HepG2 (cell line): Measurements from ENCODE around the gene IFIT2. TPM values are rescaled to one million over a fixed set of nuclear protein-coding genes. Genes with fewer than 3 reads are reported as not detected.

Experiments used
- ATAC-seq: fragments of 200-7000 bp; cut with Tn5 transposase; 3 replicates; pipeline ENCODE4 v1.9.1; 2020; ENCODE audit warnings: mild to moderate bottlenecking, moderate library complexity
- BruUV-seq: library from RNA; stranded (reverse); fragments of 400-500 nt; replicated peaks from 2 replicates; lab custom pipeline; 2021; lab: Mats Ljungman, UMichigan
- CTCF ChIA-PET: fragments of 300-600 bp; formaldehyde crosslinking; extraction: SDS; loops from one replicate; lab custom pipeline; 2021; ENCODE audit warnings: low total read pairs, inconsistent platforms, low intra/inter-chr PET ratio; lab: Yijun Ruan, JAX
- POLR2A ChIA-PET: fragments of 350-600 bp; sonication (Branson Sonifier 250); formaldehyde crosslinking; loops from one replicate; lab custom pipeline; 2020; ENCODE audit warnings: antibody characterized with exemption, inconsistent platforms; lab: Yijun Ruan, JAX
- DNase-seq: peaks from one replicate; pipeline ENCODE4 v3.0.0-alpha.2; 2015; ENCODE audit warnings: low spot score
- FAIRE-seq: peaks from 3 replicates; lab custom pipeline; 2011; peaks lifted over from hg19 to GRCh38; lab: Jason Lieb, UNC
- H2AFZ ChIP-seq: one replicate; pipeline ENCODE4 v1.6.1; 2011; ENCODE audit warnings: low read length, inconsistent platforms
- H3K27ac ChIP-seq: fragments of 300-600 bp; 3 replicates; pipeline ENCODE4 v1.8.0; 2011; ENCODE audit warnings: mixed run types, mild to moderate bottlenecking, mixed read lengths, low read length, inconsistent platforms; ENCODE audit not compliant: insufficient read depth; ENCODE audit errors: extremely low read length
- H3K27me3 ChIP-seq, 2 experiments: fragments of 200-600 bp in 1 of 2; 2 replicates in 1 of 2; 3 replicates in 1 of 2; pipeline versions ENCODE4 v1.6.0 to v1.8.0; 2011; ENCODE audit warnings: low read length in 2 of 2, mild to moderate bottlenecking in 2 of 2, moderate library complexity in 2 of 2, inconsistent platforms in 1 of 2; ENCODE audit not compliant: insufficient read depth in 2 of 2, control insufficient read depth in 1 of 2
- H3K36me3 ChIP-seq, 2 experiments: fragments of 200-600 bp in 1 of 2; replicated peaks in 1 of 2; 2 replicates in 1 of 2; 3 replicates in 1 of 2; pipeline versions ENCODE4 v1.5.1 to v1.8.0; 2011; ENCODE audit warnings: low read length in 2 of 2, inconsistent platforms in 1 of 2; ENCODE audit not compliant: insufficient read depth in 2 of 2, control insufficient read depth in 1 of 2
- H3K4me1 ChIP-seq: 2 replicates; pipeline ENCODE4 v1.5.1; 2012; ENCODE audit warnings: low read length, inconsistent platforms; ENCODE audit not compliant: insufficient read depth
- H3K4me2 ChIP-seq: 2 replicates; pipeline ENCODE4 v1.6.0; 2011; ENCODE audit warnings: low read depth, low read length, inconsistent platforms
- H3K4me3 ChIP-seq, 3 experiments: fragments of 200-600 bp in 1 of 3; sonication (generic), shearing (Covaris generic) in 1 of 3; replicated peaks in 1 of 3; 2 replicates each; pipeline ENCODE4 v1.5.1; 2011 to 2016; ENCODE audit warnings: low read length in 3 of 3, inconsistent platforms in 2 of 3, low read depth in 2 of 3, mild to moderate bottlenecking in 2 of 3, control low read depth in 1 of 3, mixed read lengths in 1 of 3; ENCODE audit not compliant: insufficient read depth in 1 of 3
- H3K79me2 ChIP-seq: one replicate; pipeline ENCODE4 v1.6.1; 2011; ENCODE audit warnings: low read length, inconsistent platforms; ENCODE audit not compliant: insufficient read depth
- H3K9ac ChIP-seq: 2 replicates; pipeline ENCODE4 v1.6.0; 2011; ENCODE audit warnings: mild to moderate bottlenecking, low read depth, low read length, inconsistent platforms; ENCODE audit not compliant: insufficient read depth
- H3K9me3 ChIP-seq: 2 replicates; pipeline ENCODE4 v1.5.1; 2012; ENCODE audit warnings: mild to moderate bottlenecking, low read length
- H4K20me1 ChIP-seq: 2 replicates; pipeline ENCODE4 v1.6.0; 2011; ENCODE audit warnings: inconsistent platforms, mild to moderate bottlenecking, low read length, moderate library complexity; ENCODE audit not compliant: insufficient read depth
- ARID2 ChIP-seq: sonication (generic); formaldehyde crosslinking; IDR thresholded peaks from 2 replicates; pipeline ENCODE4 v1.8.1; 2022; ENCODE audit warnings: mild to moderate bottlenecking, missing genetic modification reagents, borderline replicate concordance
- HOXA5 ChIP-seq: sonication (generic); formaldehyde crosslinking; IDR thresholded peaks from 2 replicates; pipeline ENCODE4 v1.4.0; 2020; ENCODE audit warnings: missing genetic modification reagents
- MED1 ChIP-seq: sonication (generic); formaldehyde crosslinking; IDR thresholded peaks from 2 replicates; pipeline ENCODE4 v1.4.0; 2020; ENCODE audit warnings: missing genetic modification reagents
- MXI1 ChIP-seq: IDR thresholded peaks from 3 replicates; pipeline ENCODE4 v1.6.1; 2012; ENCODE audit warnings: low read depth, low read length, inconsistent platforms, borderline replicate concordance
- NFKB2 ChIP-seq: sonication (generic); formaldehyde crosslinking; IDR thresholded peaks from 2 replicates; pipeline ENCODE4 v1.4.0; 2020; ENCODE audit warnings: missing genetic modification reagents, borderline replicate concordance
- PAF1 ChIP-seq: IDR thresholded peaks from 2 replicates; pipeline ENCODE4 v1.6.1; 2016; ENCODE audit warnings: missing genetic modification reagents, missing compliant biosample characterization
- PTBP1 ChIP-seq: fragments of 200-400 bp; formaldehyde crosslinking; IDR thresholded peaks from 2 replicates; pipeline ENCODE4 v1.6.1; 2018; ENCODE audit warnings: low read length, low read depth; ENCODE audit not compliant: poor library complexity, severe bottlenecking
- REXO4 ChIP-seq: sonication (generic); formaldehyde crosslinking; IDR thresholded peaks from 2 replicates; pipeline ENCODE4 v1.8.0; 2022; ENCODE audit warnings: missing genetic modification reagents, mild to moderate bottlenecking, borderline replicate concordance
- SETDB1 ChIP-seq: sonication (generic); formaldehyde crosslinking; IDR thresholded peaks from 2 replicates; pipeline ENCODE4 v1.5.1; 2020; ENCODE audit warnings: missing genetic modification reagents, mild to moderate bottlenecking, borderline replicate concordance
- SIX1 ChIP-seq: sonication (generic); formaldehyde crosslinking; IDR thresholded peaks from 2 replicates; pipeline ENCODE4 v1.4.0; 2020; ENCODE audit warnings: missing genetic modification reagents, borderline replicate concordance
- SIX4 ChIP-seq: sonication (generic); formaldehyde crosslinking; IDR thresholded peaks from 2 replicates; pipeline ENCODE4 v1.4.0; 2020; ENCODE audit warnings: missing genetic modification reagents
- STAT5B ChIP-seq: sonication (generic); formaldehyde crosslinking; IDR thresholded peaks from 2 replicates; pipeline ENCODE4 v1.4.0; 2020; ENCODE audit warnings: missing genetic modification reagents
- TSC22D2 ChIP-seq: sonication (generic); formaldehyde crosslinking; IDR thresholded peaks from 2 replicates; pipeline ENCODE4 v1.5.1; 2020; ENCODE audit warnings: missing genetic modification reagents, mild to moderate bottlenecking, borderline replicate concordance
- ZBTB33 ChIP-seq: sonication (generic); formaldehyde crosslinking; IDR thresholded peaks from 2 replicates; pipeline ENCODE4 v1.4.0; 2020; ENCODE audit warnings: missing genetic modification reagents
- ZNF232 ChIP-seq: sonication (generic); formaldehyde crosslinking; IDR thresholded peaks from 2 replicates; pipeline ENCODE4 v1.4.0; 2020; ENCODE audit warnings: missing genetic modification reagents, borderline replicate concordance
- ZNF329 ChIP-seq: sonication (generic); formaldehyde crosslinking; IDR thresholded peaks from 2 replicates; pipeline ENCODE4 v1.9.0; 2021; ENCODE audit warnings: low read depth, mild to moderate bottlenecking, missing genetic modification reagents
- ZNF512 ChIP-seq: sonication (generic); formaldehyde crosslinking; IDR thresholded peaks from 2 replicates; pipeline ENCODE4 v1.4.0; 2020; ENCODE audit warnings: mild to moderate bottlenecking, missing genetic modification reagents
- ZNF768 ChIP-seq: sonication (generic); formaldehyde crosslinking; IDR thresholded peaks from 2 replicates; pipeline ENCODE4 v1.4.0; 2020; ENCODE audit warnings: missing genetic modification reagents
- ZSCAN29 ChIP-seq: sonication (generic); formaldehyde crosslinking; conservative IDR thresholded peaks from 2 replicates; pipeline ENCODE4 v1.4.0; 2020; ENCODE audit warnings: mild to moderate bottlenecking, missing genetic modification reagents
- WGBS: methylation state at CpG from one replicate; pipeline ENCODE4 v1.1.6; 2017; ENCODE audit warnings: low lambda C conversion rate; 5-methylcytosine and 5-hydroxymethylcytosine counted together
- in situ Hi-C: cut with HindIII; loops from 2 replicates; pipeline ENCODE4 v1.10.0; 2017; ENCODE audit warnings: low pct_unique_long_range_greater_than_20kb; ENCODE audit not compliant: extremely low pct_ligation_motif_present
- intact Hi-C: fragments of 100-400 bp; cut with micrococcal nuclease; formaldehyde crosslinking; loops from one replicate; pipeline ENCODE4 v1.10.0; 2022; ENCODE audit not compliant: unreplicated experiment
- polyA plus RNA-seq, 8 experiments: library from polyadenylated mRNA; depleted of rRNA in 3 of 8; stranded (reverse) in 7 of 8; unstranded in 1 of 8; fragments of >200 nt; fragmentation: Illumina TruSeq in 4 of 8; extraction: Trizol in 4 of 8; gene quantifications; 2 replicates each; pipeline versions ENCODE4 v1.2.1 to v1.2.3, GENCODE V29; 2011 to 2016; ENCODE audit warnings: low read depth in 4 of 8, missing spikeins in 1 of 8, mixed read lengths in 1 of 8; ENCODE audit not compliant: insufficient read depth in 1 of 8
- total RNA-seq, 5 experiments: library from RNA; depleted of rRNA; stranded (reverse); fragments of >200 nt; fragmentation: Illumina TruSeq; extraction: Trizol; gene quantifications; 2 replicates each; pipeline ENCODE4 v1.2.3, GENCODE V29; 2016; ENCODE audit warnings: low read depth in 1 of 5
- TF ChIP-seq, protein P1 (sequence below): sonication (generic); formaldehyde crosslinking; IDR thresholded peaks from 2 replicates; pipeline ENCODE4 v1.5.0; 2020; ENCODE audit warnings: missing genetic modification reagents

Gene IFIT2
- total and polyA plus RNA-seq, 2 of the 13 experiments (the other 11 are each of a cell fraction or from before 2014, with no cell fraction given), result 0.04 to 0.15 TPM

- in situ Hi-C loops (no loop called here), intact Hi-C loops (no loop called here)
- no peaks in the 10 kb centered on the region for H3K79me2 ChIP-seq
- H3K4me2 ChIP-seq, result no peak overlapping the region
- ChIA-PET POLR2A (no interaction called here), CTCF (no interaction called here)
- no peaks in the 10 kb centered on the region for H4K20me1 ChIP-seq
- H3K27me3 ChIP-seq, result no peaks in the 10 kb centered on the region
- TF ChIP-seq ZNF232 (CRISPR knock-in tag) (no peak), MED1 (CRISPR knock-in tag) (no peak), PAF1 (CRISPR knock-in tag) (no peak), REXO4 (CRISPR knock-in tag) (no peak), ZNF768 (CRISPR knock-in tag) (no peak), MXI1 (no peak), NFKB2 (CRISPR knock-in tag) (no peak), TSC22D2 (CRISPR knock-in tag) (no peak), STAT5B (CRISPR knock-in tag) (no peak), SIX4 (CRISPR knock-in tag) (no peak), ZSCAN29 (no peak), HOXA5 (no peak), ZBTB33 (CRISPR knock-in tag) (no peak), ZNF329 (CRISPR knock-in tag) (no peak), ARID2 (no peak), ZNF512 (no peak), PTBP1 (no peak), SIX1 (CRISPR knock-in tag) (no peak), SETDB1 (CRISPR knock-in tag) (no peak)
- TF ChIP-seq, protein P1, sequence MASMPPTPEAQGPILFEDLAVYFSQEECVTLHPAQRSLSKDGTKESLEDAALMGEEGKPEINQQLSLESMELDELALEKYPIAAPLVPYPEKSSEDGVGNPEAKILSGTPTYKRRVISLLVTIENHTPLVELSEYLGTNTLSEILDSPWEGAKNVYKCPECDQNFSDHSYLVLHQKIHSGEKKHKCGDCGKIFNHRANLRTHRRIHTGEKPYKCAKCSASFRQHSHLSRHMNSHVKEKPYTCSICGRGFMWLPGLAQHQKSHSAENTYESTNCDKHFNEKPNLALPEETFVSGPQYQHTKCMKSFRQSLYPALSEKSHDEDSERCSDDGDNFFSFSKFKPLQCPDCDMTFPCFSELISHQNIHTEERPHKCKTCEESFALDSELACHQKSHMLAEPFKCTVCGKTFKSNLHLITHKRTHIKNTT (CRISPR knock-in tag), result no peak
- H3K4me3 ChIP-seq, result no peak overlapping the region
- H2AFZ ChIP-seq, result no peak overlapping the region
- FAIRE-seq (no peak), DNase-seq (no peak), ATAC-seq (no peak)
- 96% methylated on average over 5 of the region's 5 CpGs for WGBS
- peaks cover 78% of the 10 kb centered on the region for H3K4me1 ChIP-seq
- H3K27ac ChIP-seq, result no peak overlapping the region
- no peaks in the 10 kb centered on the region for H3K36me3 ChIP-seq
- BruUV-seq, result no TSS peak
- no peaks in the 10 kb centered on the region for H3K9me3 ChIP-seq
- H3K9ac ChIP-seq, result no peak overlapping the region
Measured at GRCh38 chr10:89348481-89348880, 46.6 kb downstream of the IFIT2 start.
